ENCODE results near the gene USP48. TPM values are rescaled to one million over a fixed set of nuclear protein-coding genes. Genes with fewer than 3 reads are reported as not detected.

USP48 gene
- total RNA-seq, 1 donor = 63.9 TPM

DNA sequence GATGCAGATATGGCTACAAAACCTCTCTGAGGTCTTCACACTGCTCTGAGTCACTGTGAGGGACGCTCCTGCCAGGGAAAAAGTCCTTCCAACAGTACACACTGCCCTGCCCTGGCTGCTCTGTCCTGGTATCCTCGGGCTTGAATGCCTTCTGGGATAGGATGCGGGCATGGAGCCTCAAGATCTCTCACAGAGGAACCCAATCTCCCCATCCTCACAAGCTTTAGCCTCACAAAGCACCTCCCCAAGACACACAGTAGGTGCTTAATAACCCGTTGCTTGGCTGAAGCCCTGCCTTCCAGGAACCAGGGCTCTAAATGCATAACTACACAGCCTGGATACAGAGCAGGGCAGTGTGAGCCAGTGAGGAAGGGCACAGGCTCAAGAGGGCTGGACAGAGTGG is 123.0 kb downstream of the USP48 start:
- no peak overlapping the region for H3K4me3 ChIP-seq (ENCODE audit: low read length)
- peaks cover 9% of the 10 kb centered on the region for H3K27me3 ChIP-seq (ENCODE audit: insufficient read depth, low read length)
- H3K9me3 ChIP-seq (ENCODE audit: low read depth, low read length) = no peaks in the 10 kb centered on the region
- peaks cover 7% of the 10 kb centered on the region for H3K4me1 ChIP-seq (ENCODE audit: insufficient read depth, low read length)

DNA sequence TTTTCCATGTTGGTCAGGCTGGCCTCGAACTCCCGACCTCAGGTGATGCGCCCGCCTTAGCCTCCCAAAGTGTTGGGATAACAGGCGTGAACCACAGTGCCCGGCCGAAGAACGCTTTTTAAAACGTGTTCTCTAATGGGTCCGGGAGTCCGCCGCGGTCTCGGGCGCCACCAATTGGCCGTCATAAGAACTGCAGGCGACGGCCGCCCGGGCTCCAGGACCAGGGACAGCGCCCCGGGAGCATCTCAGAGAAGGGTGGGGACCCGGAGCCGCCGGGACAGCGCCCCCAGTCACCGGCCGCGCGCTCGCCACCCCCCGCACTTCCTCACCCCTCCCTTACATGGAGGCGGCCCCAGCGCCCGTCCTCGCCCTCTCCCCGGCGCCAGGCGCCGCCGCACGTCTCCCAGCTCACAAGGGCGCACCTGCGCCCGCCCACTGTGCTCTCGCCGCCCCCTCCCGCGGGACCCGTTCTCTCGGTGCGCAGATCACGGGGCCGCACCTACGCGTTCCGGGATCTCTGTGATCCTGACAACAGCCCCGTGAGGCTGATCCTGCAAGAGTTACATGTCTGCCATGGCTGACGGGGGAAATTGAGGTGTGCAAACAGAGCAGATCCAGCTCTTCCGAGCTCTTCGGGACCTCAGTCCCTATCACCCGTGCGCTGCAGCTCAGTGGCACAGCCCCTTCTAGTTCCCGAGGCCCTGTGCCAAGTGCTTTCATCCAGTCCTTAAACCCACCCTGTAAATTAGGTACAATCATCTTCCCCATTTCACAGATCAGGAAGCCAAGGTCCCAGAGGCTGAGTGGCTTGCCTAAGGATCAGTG is 123.6 kb downstream of the USP48 start:
- Histone ChIP-seq H3K9me3 (ENCODE audit: low read depth, low read length) (no peaks in the 10 kb centered on the region), H3K27me3 (ENCODE audit: insufficient read depth, low read length) (peaks cover 7% of the 10 kb centered on the region), H3K4me3 (ENCODE audit: low read length) (no peak overlapping the region), H3K4me1 (ENCODE audit: insufficient read depth, low read length) (peaks cover 7% of the 10 kb centered on the region)

DNA sequence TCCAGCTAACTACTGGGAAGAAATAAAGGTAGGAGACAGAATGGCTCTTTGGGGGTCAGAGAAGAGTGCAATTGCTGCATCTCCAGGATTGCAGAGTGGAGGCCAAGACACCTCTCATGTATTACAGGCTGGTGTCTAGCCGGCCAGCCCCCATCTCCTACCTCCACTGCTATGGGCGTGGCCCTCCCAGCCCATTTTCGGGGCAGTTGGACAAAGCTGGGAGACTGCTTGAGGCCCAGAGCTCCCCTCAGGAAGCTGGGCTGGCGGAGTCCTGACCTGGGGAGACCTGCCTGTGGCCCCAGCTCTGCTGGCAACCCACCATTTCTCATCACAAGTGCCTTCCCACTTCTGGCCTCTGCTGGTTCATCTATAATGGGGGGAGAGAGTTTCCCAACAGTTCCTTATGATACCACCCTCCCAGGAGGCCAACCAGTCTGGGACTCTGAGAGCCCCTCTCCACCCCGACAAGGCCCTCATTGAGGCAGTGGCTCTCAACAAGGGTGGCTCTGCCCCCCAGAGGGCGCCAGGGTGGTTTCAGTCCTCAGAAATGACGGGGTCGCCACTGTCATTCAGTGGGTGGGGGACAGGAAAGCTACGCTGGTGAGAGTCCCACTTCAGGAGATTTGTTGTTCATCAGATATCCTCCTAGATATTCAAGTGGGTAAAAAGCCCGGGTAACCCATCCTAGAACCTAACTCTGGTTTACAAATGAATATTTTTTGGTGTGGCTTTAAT is 125.3 kb downstream of the USP48 start:
- H3K27me3 ChIP-seq (ENCODE audit: insufficient read depth, low read length) = peaks cover 11% of the 10 kb centered on the region
- no peak overlapping the region for H3K4me3 ChIP-seq (ENCODE audit: low read length)
- peaks cover 7% of the 10 kb centered on the region for H3K4me1 ChIP-seq (ENCODE audit: insufficient read depth, low read length)
- no peaks in the 10 kb centered on the region for H3K9me3 ChIP-seq (ENCODE audit: low read depth, low read length)

DNA sequence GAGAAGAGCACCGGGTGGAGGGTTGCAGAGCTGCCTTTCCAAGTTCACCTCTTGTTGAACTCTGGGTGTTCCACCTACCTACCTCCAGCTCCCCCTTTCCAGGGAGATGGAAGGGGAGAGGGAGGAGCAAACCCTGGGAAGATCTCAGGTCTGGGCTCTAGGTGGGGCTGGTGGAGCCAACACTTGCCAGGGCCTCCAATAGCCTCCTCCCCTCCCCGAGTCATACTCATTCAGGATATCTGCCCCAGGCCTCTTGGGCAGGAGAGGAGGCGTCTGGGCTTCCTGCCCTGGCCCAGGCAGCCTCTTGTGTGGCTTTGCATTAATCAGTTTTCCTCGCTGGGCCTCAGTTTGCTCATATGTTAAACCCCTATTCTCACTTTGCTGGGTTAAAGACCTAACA is 127.2 kb downstream of the USP48 start:
- peaks cover 13% of the 10 kb centered on the region for H3K4me1 ChIP-seq (ENCODE audit: insufficient read depth, low read length)
- H3K27me3 ChIP-seq (ENCODE audit: insufficient read depth, low read length) = peaks cover 22% of the 10 kb centered on the region
- no peak overlapping the region for H3K4me3 ChIP-seq (ENCODE audit: low read length)
- no peaks in the 10 kb centered on the region for H3K9me3 ChIP-seq (ENCODE audit: low read depth, low read length)

DNA sequence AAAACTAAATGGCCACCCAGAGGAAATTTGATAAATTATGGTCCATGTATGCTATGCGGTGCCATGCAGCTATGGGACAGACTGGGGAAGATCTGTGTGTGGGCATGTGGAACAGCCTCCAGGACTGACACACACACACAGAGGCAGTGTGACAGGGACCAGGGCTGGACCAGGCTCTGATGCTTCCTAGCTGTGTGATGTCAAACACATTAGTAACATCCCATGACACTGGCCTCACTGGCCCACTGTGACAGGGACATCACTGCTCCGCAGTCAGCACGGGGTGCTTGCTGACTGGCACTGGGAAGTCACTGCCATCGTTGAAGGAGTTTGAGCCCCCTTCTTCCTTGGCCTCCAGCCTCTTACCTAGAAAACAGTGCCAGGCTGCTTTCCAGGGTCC is 127.7 kb downstream of the USP48 start:
- Histone ChIP-seq H3K9me3 (ENCODE audit: low read depth, low read length) (no peaks in the 10 kb centered on the region), H3K4me3 (ENCODE audit: low read length) (no peak overlapping the region), H3K4me1 (ENCODE audit: insufficient read depth, low read length) (peaks cover 14% of the 10 kb centered on the region), H3K27me3 (ENCODE audit: insufficient read depth, low read length) (peaks cover 27% of the 10 kb centered on the region)

DNA sequence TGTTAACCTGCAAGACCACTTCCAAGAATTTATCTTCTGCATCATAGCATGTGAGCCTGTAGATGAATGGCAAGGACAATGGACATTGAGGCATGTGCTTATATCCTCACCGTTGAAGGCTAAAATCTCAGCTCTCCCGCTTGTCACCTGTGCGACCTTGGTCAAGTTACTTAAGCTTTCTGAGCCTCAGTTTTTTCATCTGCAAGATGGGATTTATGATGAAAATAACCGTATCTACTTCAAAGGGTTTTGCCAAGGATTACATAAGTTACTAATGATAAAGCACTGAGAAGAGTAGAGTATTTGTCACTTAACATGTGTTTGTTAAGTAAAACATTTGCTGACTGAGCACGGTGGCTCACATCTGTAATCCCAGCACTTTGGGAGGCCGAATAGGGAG is 128.7 kb downstream of the USP48 start:
- peaks cover 8% of the 10 kb centered on the region for H3K4me1 ChIP-seq (ENCODE audit: insufficient read depth, low read length)
- H3K4me3 ChIP-seq (ENCODE audit: low read length) = no peak overlapping the region
- peaks cover 20% of the 10 kb centered on the region for H3K27me3 ChIP-seq (ENCODE audit: insufficient read depth, low read length)
- no peaks in the 10 kb centered on the region for H3K9me3 ChIP-seq (ENCODE audit: low read depth, low read length)

DNA sequence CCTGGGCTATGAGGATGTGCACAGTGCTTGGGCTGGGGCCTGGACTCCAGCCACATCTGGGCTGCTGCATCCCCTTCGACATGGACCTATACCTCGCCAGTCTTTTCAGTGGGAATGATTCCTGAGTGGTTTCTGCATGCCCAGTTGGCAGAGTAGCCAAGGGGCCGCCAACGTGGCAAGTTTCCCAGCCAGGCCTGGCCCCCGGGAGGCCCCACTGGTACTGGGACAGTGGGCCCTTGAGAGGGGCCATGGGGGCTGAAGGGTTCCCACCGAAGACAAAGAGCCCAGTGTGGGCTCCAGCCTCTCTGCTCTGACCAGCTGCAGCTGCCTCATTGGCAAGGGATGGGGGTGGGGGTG is 129.2 kb downstream of the USP48 start:
- H3K9me3 ChIP-seq (ENCODE audit: low read depth, low read length) = no peaks in the 10 kb centered on the region
- H3K4me3 ChIP-seq (ENCODE audit: low read length) = no peak overlapping the region
- H3K27me3 ChIP-seq (ENCODE audit: insufficient read depth, low read length) = peaks cover 20% of the 10 kb centered on the region
- peaks cover 8% of the 10 kb centered on the region for H3K4me1 ChIP-seq (ENCODE audit: insufficient read depth, low read length)

DNA sequence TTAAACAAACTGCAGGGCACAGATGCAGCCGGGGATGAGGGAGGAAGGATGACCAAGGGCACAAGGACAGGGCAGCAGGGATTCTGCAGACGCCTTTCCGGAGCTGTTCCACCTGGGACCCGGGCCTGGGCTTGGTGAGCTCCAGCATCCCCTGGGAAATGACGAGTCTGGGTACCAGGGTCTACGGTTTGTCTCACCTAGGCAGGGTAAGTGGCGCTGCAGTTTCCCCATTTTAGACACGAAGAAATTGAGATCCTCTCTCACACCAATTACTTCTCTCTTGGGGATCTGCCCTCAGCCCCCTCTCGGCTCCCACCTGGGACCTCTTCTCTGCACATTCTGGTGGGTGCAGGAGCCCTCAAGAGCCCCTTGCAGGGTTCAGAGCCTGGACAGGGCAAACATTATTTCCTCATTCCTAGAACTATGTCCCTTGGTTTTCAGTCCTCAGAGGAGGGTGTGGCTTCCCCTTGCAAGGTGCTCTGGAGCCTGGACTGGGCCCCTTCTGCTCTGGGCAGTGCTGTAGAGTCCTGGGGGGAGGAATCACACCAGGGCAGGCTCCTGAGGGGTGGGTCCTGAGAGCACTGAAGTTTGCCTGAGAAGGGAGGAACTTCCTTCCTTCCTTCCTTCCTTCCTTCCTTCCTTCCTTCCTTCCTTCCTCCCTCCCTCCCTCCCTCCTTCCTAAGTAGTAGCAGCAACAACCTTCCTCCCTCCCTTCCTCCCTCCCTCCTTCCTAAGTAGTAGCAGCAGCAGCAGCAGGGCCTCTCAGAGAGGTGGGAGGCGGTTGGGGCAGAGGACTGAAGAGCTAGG is 129.8 kb downstream of the USP48 start:
- Histone ChIP-seq H3K4me1 (ENCODE audit: insufficient read depth, low read length) (peaks cover 8% of the 10 kb centered on the region), H3K4me3 (ENCODE audit: low read length) (no peak overlapping the region), H3K9me3 (ENCODE audit: low read depth, low read length) (no peaks in the 10 kb centered on the region), H3K27me3 (ENCODE audit: insufficient read depth, low read length) (peaks cover 20% of the 10 kb centered on the region)

DNA sequence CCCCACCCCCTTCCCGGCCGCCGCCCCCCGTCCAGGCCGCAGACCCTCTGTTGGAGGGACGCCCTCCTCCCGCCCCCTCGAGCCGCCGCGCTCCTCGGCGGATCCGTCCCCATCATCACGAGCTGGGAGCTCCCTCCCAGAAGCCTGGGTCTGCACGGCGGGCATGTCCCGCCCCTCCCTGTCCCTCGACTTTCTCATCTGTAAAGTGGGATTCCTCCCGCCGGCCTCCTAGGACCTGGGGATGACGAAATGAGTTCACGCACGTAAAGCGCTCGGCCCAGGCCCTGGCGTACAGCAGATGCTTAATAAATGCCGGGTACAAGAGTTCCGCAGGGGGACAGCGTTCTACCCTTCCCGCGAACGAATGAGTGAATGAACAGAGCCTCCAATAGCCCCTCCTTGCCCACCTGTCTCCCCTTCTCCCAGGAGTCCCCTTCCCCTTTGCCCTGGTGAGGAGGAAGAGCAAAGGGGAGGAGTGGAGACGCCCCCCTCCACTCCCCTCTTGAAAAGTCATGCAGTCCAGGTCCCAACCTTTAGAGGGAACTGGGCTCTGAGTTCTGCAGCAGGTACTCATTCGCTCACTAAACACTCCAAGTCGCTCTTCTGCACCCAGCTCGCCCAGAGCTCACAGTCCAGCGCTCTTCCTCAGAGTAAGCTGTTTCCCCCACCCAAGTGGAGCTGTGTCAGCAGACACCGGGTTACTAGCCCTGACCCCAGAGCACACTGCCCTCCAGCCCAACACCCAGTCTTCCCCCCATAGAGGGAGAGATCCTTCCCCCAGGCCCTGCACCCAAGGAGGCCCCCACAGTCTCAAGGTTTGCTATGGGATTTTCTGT is 130.6 kb downstream of the USP48 start:
- H3K4me1 ChIP-seq (ENCODE audit: insufficient read depth, low read length) = peaks cover 8% of the 10 kb centered on the region
- H3K4me3 ChIP-seq (ENCODE audit: low read length) = no peak overlapping the region
- H3K9me3 ChIP-seq (ENCODE audit: low read depth, low read length) = no peaks in the 10 kb centered on the region
- peaks cover 20% of the 10 kb centered on the region for H3K27me3 ChIP-seq (ENCODE audit: insufficient read depth, low read length)

DNA sequence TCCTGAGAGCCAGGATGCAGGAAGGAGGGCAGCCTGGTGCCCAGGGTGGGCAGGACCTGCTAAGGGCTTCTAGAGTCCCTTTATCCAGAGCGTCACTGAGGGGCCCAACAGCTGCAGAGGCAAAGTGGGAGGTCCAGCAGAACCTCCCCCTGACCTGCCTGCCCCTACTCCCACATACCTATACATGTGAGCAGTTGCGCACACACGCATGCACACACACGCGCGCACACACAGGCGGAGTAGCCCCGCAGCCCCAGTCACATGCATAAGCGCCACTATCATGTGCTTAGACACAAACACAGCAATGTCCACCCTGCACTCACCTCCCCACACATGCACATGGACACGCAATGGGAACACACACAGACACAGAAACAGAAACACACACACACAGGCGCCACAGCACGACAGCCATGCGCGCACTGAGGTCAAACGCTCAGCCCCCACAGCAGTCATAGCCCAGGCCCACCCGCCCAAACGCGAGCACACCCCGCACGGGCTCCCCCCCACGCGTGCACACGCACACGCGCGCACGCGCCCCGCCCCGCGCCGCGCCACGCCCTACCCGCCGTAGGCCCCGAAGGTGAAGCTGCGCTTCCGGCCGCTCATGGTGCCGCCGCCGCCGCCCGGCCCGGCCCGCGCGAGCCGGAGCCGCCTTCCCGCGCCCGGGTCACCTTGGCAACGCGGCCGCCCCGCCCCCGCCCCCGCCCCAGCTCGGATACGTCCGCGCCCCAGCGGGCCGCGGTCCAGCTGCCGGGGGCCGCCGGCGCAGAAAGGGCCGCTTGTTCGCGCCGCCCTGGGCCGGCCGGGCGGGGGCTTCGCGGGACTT is 131.5 kb downstream of the USP48 start:
- H3K9me3 ChIP-seq (ENCODE audit: low read depth, low read length) = no peaks in the 10 kb centered on the region
- peaks cover 8% of the 10 kb centered on the region for H3K4me1 ChIP-seq (ENCODE audit: insufficient read depth, low read length)
- no peak overlapping the region for H3K4me3 ChIP-seq (ENCODE audit: low read length)
- peaks cover 20% of the 10 kb centered on the region for H3K27me3 ChIP-seq (ENCODE audit: insufficient read depth, low read length)

DNA sequence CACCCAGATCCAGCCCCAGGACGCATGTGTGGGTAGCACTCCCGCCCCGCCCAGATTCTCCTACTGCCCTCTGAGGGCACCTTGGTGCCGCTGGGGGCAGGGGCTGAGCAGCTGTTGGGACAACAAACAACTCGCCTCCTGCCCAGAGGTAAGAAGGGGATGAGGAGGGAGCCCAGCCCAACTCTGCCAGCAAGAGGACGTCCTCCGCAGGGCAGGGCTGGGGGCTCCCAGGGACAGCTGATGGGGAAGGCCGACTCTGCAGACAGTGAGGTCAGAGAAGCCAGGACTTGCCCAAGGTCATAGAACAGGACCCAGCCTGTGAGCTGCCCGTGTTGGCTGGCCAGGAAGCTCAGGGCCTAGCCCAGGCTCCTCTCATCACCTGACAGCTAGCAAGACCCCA is 132.5 kb downstream of the USP48 start:
- Histone ChIP-seq H3K27me3 (ENCODE audit: insufficient read depth, low read length) (peaks cover 20% of the 10 kb centered on the region), H3K9me3 (ENCODE audit: low read depth, low read length) (no peaks in the 10 kb centered on the region), H3K4me1 (ENCODE audit: insufficient read depth, low read length) (peaks cover 8% of the 10 kb centered on the region), H3K4me3 (ENCODE audit: low read length) (no peak overlapping the region)

DNA sequence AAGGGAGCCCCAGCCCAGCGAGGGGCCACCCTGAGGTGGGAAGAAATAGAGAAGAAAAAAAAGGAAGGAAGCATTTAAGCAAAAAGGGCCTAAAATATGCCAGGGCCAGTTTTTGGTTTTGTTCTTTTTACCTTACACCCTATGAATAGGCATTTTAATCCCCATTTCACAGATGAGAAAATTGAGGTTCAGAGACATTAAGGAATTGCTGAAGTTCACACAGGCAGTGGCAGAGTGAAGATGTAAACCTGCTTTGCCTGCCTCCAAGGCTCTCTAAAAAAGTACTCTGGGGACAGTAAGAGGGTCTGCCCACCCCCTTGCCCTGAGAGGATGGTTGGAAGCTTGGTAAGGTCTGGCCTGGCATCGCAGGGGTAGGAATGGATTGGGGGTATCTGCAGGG is 133.6 kb downstream of the USP48 start:
- no peak overlapping the region for H3K4me3 ChIP-seq (ENCODE audit: low read length)
- peaks cover 20% of the 10 kb centered on the region for H3K27me3 ChIP-seq (ENCODE audit: insufficient read depth, low read length)
- no peaks in the 10 kb centered on the region for H3K9me3 ChIP-seq (ENCODE audit: low read depth, low read length)
- H3K4me1 ChIP-seq (ENCODE audit: insufficient read depth, low read length) = peaks cover 8% of the 10 kb centered on the region

DNA sequence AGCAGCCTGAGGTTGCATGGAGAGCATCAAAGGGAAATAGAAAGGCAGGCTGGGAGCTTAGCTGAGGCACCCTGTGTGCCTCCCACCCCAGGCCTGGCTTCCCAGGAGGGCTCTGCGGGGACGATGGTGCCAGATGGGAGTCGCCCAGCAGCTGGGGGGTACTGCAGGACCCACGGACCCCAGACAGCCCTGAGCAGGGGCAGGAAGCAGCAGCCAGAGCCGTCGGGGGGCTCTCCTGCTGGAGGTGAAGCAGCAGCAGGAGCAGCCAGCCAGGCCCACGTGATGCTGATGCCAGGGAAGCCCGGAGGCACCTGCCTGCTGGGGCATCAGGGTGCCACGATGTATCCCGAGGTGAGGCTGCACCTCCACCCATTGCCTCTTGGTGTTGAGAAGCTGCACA is 134.2 kb downstream of the USP48 start:
- Histone ChIP-seq H3K9me3 (ENCODE audit: low read depth, low read length) (no peaks in the 10 kb centered on the region), H3K27me3 (ENCODE audit: insufficient read depth, low read length) (peaks cover 20% of the 10 kb centered on the region), H3K4me3 (ENCODE audit: low read length) (no peak overlapping the region), H3K4me1 (ENCODE audit: insufficient read depth, low read length) (peaks cover 8% of the 10 kb centered on the region)

DNA sequence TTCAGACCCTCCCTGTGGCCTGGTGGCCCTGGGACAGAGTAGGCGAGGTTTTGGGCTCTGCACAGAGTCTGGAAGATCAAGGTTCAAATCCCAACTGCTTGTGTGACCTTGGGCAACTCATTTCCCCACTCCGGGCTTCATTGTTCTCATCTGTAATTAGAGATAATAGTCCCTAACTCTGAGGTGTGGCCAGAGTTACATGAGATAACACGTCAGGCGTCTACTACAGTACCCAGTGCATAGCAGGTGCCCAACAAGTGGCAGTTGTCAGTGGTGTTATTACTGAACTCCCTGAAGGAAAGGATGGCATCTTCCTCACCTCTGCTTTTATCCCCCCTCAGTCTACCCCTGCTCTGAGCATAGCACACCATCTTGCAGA is 134.6 kb downstream of the USP48 start:
- H3K4me3 ChIP-seq (ENCODE audit: low read length) = no peak overlapping the region
- H3K9me3 ChIP-seq (ENCODE audit: low read depth, low read length) = no peaks in the 10 kb centered on the region
- peaks cover 20% of the 10 kb centered on the region for H3K27me3 ChIP-seq (ENCODE audit: insufficient read depth, low read length)
- peaks cover 8% of the 10 kb centered on the region for H3K4me1 ChIP-seq (ENCODE audit: insufficient read depth, low read length)

All from mononuclear cell (primary cell).